GM12875 (cell line): ENCODE results near the gene PRKACB.

Experiments used
- H3K4me3 ChIP-seq: one replicate; pipeline ENCODE4 v1.5.1; 2011; ENCODE audit warnings: low read depth, low read length, control low read depth
- TF ChIP-seq, protein P1 (sequence below): IDR thresholded peaks from 2 replicates; pipeline ENCODE4 v1.5.1; 2011; ENCODE audit warnings: low read depth, mild to moderate bottlenecking, control low read depth, inconsistent platforms, low read length, moderate library complexity, borderline replicate concordance; ENCODE audit not compliant: insufficient read depth

PRKACB gene

DNA sequence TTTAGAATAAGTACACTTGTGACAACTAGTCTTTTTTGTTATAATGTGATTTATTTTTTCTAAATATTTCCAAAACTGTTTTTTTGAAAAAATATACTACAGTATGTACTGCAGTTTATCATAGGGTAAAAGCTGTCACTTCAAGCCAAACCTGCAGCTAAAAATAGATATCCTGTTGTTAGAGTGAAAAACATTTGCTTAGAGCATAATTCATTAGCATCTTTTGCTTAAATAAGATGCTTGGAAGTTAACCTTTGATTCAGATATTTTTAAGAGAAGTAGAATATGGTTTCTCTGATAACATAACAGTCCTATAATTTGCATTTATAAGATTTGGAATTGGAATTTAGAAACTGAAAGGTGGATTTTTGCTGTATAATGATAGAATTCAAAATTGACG lies 21.5 kb downstream of the PRKACB start:
- H3K4me3 ChIP-seq = no peak overlapping the region
- TF ChIP-seq, protein P1, sequence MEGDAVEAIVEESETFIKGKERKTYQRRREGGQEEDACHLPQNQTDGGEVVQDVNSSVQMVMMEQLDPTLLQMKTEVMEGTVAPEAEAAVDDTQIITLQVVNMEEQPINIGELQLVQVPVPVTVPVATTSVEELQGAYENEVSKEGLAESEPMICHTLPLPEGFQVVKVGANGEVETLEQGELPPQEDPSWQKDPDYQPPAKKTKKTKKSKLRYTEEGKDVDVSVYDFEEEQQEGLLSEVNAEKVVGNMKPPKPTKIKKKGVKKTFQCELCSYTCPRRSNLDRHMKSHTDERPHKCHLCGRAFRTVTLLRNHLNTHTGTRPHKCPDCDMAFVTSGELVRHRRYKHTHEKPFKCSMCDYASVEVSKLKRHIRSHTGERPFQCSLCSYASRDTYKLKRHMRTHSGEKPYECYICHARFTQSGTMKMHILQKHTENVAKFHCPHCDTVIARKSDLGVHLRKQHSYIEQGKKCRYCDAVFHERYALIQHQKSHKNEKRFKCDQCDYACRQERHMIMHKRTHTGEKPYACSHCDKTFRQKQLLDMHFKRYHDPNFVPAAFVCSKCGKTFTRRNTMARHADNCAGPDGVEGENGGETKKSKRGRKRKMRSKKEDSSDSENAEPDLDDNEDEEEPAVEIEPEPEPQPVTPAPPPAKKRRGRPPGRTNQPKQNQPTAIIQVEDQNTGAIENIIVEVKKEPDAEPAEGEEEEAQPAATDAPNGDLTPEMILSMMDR = no peak

DNA sequence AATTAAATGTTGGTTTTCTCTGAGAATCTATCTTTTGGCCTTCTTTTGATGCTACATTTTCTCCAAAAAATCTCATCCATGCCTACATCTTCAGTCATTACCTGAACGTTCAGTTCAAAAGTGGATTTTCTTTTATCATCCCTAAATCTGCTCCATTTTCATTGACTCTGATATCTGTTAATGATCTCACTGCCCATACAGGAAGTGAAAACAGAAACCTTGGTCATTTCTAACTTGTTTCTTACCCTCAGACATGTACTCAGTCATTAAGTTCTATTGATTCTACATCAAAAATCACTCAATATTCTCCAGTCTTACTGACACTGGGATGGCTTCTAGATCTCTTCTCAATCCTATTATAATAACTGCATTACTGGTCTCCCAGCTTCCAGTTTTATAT lies 22.7 kb downstream of the PRKACB start:
- TF ChIP-seq, protein P1 = no peak
- no peak overlapping the region for H3K4me3 ChIP-seq

DNA sequence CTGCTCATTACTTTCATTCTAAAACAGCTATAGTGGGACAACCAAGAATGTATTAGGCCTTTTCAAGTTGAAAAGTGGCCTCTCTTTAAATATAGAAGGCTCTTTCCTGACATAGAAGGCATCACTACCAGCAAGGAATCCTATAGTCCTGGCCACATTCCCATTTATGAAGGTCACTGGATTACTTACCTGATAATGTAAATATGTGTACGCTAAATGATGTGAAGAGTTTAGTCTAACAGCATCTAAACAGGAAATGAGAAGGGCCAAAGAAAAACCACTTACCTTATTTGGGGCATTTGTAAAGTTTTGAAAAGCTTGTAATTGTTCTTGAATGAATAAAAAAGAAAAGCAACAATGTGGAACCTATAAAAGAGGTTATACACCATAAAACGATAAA lies 24.7 kb downstream of the PRKACB start:
- TF ChIP-seq, protein P1 = no peak
- H3K4me3 ChIP-seq = no peak overlapping the region

DNA sequence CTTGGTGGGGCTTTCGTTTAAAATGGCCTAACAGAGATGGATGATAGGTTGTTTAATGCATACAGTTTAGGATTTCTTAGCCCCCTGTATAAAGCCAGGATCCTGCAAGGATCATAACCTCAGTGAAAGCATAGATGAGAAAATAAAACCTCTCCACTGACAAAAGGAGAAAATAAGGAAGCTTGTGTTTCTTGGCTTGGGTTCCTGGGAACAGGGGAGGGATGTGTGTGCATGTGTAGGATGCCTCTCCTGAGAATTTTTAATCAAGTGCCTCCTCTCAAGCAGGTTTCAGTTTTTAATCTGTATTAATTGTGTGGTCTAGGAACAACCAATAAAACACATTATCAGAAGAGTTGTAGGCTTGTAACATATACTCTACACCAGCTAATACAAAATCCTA lies 26.1 kb downstream of the PRKACB start:
- TF ChIP-seq, protein P1 = no peak

DNA sequence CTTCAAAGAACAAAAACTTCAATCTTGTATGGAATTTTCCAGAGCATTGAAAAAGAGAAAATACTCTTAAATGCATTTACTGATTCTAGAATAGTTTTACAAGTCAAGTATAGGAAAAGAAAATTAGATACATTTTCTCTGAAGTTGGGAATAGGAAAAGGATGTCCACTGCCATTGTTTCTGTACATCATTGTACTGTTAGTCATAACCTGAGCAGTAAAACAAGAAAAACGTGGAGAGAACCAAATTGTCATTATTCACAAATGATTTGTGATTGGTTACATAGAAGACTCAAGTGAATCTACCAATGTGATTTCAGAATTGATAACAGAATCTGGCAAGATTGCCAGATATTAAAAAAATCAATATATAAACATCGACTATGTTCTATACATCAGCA lies 27.4 kb downstream of the PRKACB start:
- no peak overlapping the region for H3K4me3 ChIP-seq
- TF ChIP-seq, protein P1 = no peak

More for the DNA sequence above, 26.1 kb downstream of the PRKACB start:
- no peak overlapping the region for H3K4me3 ChIP-seq

DNA sequence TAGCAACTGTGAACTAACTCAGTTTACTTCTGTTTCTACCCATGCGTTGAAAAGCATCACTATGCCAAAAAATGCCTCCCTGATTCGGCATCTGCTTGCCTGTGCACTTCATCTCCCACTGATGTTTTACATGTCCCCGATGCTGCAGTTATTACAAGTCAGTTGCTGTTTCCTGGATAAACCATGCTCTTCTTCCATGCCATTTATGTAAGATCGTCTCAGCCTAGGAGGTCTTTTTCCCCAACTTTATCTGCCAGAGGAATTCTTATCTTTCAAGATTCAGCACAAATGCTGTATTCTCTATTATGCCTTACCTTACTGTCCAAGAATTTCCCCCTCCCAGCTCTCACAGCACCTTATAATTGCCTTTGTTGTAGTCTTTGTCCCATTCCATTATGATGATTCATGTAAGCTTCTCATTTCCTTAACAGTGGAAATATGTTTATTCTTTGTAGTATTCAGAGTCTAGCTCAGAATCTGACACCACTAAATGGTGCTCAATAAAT lies 30.0 kb downstream of the PRKACB start:
- TF ChIP-seq, protein P1 = no peak

DNA sequence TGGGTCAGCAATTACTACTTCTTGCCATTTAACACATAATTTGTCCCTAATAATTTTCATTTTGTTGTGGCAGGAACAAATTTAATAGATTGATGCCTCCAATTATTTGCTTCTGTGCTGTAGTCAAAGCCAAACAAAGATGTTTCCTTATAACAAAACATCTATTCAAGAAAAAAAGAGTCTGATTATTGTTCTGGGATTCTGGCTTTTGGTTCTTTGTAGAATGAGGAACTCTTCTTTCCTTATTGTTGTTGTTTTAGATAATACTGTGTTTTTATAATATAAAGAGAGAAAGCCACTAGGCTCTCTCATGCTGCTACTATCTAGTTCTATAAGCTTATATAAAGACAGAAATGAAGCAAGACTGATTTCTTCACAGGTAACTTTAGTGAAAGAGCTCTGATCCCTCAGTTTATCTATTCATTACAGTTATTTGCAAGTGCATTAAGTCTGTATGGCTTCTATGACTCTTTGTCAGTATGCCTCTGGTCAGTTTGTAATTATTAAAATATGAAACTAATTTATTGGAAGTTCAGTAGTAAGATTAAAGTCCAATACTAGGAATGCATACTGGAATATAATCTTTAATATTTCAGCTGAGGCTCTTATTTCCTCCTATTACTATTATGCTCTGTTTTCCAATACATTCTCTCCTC lies 37.4 kb downstream of the PRKACB start:
- TF ChIP-seq, protein P1 = no peak

More for the DNA sequence above, 30.0 kb downstream of the PRKACB start:
- H3K4me3 ChIP-seq = no peak overlapping the region

More for the DNA sequence above, 37.4 kb downstream of the PRKACB start:
- no peak overlapping the region for H3K4me3 ChIP-seq
